Measurements from ENCODE around the gene OPA1.

OPA1 gene, protein sequence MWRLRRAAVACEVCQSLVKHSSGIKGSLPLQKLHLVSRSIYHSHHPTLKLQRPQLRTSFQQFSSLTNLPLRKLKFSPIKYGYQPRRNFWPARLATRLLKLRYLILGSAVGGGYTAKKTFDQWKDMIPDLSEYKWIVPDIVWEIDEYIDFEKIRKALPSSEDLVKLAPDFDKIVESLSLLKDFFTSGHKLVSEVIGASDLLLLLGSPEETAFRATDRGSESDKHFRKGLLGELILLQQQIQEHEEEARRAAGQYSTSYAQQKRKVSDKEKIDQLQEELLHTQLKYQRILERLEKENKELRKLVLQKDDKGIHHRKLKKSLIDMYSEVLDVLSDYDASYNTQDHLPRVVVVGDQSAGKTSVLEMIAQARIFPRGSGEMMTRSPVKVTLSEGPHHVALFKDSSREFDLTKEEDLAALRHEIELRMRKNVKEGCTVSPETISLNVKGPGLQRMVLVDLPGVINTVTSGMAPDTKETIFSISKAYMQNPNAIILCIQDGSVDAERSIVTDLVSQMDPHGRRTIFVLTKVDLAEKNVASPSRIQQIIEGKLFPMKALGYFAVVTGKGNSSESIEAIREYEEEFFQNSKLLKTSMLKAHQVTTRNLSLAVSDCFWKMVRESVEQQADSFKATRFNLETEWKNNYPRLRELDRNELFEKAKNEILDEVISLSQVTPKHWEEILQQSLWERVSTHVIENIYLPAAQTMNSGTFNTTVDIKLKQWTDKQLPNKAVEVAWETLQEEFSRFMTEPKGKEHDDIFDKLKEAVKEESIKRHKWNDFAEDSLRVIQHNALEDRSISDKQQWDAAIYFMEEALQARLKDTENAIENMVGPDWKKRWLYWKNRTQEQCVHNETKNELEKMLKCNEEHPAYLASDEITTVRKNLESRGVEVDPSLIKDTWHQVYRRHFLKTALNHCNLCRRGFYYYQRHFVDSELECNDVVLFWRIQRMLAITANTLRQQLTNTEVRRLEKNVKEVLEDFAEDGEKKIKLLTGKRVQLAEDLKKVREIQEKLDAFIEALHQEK

DNA sequence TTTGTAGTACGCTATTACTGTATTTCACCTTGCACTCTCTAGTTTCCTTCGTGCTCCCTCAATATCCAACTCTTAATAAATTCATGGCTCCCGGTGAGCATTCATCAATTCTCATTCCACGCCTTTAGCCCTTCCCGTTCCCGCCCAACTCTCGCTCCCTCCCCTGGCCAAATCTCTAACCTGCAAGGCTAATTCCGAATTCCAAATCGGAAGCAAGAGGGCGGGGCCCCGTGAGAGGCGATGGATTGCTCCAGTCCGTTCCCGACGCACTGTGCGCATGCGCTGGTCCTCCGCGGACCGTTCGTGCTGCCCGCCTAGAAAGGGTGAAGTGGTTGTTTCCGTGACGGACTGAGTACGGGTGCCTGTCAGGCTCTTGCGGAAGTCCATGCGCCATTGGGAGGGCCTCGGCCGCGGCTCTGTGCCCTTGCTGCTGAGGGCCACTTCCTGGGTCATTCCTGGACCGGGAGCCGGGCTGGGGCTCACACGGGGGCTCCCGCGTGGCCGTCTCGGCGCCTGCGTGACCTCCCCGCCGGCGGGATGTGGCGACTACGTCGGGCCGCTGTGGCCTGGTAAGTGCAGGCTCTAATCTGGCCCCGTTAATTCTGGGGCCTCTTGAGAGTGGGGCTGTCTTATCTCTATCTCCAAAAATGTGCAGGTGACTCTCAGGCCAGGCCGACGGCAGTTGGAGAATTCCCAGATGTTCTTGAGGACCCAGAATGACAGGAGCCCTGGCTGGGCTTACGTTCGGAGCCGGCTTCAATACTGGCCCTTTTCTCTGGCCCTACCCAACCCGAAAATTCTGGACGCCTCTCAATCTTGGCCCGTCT lies at the start of gene OPA1:
Gene OPA1 (plus strand): TSS at position 368 of the 827 bp plus-strand sequence. CDS start 170 bp downstream, at position 538.
- peak; percentile 99 for DNase-seq

DNA sequence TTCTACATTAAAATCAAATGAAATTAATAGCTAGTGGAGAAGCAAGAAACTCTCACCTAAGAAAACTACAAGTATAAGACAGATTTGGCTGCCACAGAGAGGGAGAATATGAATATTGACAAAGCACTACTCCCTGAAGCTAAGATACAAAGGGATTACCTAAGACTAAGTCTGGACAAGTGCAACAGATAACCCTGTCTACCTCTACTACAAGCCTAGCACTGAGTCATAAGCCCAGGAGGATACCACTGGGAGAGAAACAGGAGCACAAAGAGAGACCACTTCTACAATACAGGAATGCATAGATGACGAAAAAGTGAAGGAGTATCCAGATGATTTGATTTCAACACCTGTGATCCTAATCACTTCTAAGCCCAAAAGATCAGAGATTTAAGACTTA lies 48.7 kb upstream of the OPA1 start:
- DNase-seq = no peak

DNA sequence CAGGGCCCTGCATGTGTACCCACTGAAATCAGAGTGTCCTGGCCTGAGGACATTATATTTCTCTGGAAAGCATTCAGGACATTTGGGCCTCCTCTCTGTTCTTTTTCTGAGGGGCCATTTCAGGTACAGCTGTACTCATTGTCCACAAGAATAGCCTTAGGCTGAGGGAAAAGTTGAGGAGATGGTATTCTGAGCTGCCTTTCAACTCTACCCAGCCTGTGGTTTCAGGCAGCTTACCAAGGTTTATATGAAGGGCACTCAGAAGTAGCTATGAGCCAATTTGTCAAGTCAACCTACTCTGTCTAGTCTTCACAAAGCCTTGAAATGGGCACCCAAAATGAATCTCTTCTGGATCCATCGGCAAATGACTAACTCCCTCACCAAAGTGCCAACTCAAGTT lies 47.7 kb upstream of the OPA1 start:
- no peak for DNase-seq

- DNase-seq = no peak
Observed at GRCh38 chr3:193546129-193546528, 46.9 kb upstream of the OPA1 start.

DNA sequence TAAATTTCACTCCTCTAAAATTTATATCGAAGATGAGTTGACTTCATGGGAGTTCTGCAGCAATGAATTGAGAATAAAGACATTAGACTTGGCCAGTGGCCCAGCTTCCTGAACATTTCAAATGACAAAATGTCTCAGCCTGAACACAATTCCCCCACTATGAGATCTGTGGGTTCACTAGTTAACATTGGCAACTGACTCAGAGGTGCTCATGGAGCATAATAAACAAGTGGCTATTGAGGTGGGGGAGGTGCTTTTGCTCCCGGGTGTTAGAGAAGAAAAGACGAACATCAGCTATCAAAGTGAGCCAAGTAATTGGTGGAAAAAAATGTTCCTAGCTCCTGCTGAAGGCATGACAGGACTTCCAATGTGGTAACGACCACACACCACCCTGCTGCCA lies 44.6 kb upstream of the OPA1 start:
- no peak for DNase-seq

DNA sequence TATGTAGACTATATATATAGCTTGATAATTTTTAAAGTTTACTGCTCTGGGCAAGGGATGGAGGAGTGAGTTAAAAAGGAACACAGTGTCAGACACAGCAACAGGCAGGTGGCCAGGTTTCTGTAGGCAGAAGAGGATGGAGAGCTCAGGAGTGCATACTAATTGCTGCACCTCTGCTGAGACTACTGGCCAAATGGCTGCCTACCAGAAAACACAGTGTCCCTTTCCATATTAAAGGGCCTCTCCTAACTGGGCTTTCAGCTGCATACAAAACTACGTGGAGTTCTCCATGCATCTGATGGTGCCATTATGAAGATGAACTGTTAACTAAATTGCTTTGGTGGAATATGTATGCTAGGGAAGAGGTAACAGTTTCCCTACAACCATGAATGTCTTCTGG lies 40.1 kb upstream of the OPA1 start:
- DNase-seq = no peak

DNA sequence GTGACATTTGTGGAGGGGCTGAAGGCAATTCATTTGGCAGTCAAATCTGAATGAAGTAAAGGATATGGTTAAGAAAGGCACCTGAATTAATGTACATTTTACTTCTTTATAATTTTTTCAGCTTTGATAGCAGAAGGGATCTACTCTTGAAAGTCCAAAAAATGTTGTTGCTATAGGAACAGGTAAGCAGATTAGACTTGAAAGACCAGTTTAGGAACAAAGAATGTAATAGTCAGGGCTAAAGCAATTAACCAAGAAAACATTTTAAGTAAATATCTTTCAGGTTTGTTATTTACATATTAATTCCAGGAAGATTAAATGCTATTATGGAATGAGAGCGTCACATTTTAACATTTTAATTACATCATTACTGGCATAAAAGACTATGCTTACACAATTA lies 39.4 kb upstream of the OPA1 start:
- DNase-seq = no peak

DNA sequence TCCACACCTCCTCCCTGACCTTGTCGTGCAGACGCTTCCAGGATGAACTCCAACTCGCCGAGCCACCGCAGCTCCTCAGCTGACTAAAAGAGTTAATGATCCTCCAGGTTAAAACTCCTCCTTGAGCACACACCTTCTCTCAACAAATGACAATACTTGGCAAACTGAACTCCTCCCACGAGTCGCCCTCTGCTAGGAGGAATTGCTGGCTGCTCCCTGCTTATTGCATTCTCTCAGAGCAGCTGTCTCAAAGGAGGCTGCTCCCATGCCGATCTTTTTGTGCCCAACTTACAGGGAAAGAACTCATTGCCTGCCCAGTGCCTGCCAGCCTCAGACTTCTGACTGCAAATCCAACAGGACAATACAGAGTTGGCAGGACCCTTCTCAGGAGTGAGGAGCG lies 38.2 kb upstream of the OPA1 start, which contains the start of gene ATP13A4:
Gene ATP13A4 (minus strand): TSS at position 85 of the 400 bp plus-strand sequence. CDS start 96 bp downstream, outside the sequence.
- no peak for DNase-seq

DNA sequence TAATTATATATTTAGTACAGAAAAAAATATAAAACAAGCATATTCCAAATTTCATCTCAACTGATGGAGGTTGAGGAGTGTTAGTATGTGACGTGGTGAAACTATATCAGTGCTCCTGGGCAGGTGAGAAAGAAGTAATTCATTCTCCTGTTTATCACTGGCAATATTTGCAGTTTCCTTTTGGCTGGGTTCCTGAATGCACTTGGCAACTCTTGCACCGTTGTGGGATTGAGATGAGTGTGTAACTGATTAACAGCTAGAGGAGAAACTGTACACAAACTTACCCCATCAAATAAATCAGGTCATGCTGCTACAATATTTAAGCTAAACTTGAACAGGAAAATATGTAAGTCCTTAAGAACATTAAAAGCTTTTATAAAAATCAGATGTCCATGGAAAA lies 36.2 kb upstream of the OPA1 start:
- DNase-seq = no peak

- DNase-seq = no peak
Observed at GRCh38 chr3:193559100-193559499, 33.9 kb upstream of the OPA1 start.

DNA sequence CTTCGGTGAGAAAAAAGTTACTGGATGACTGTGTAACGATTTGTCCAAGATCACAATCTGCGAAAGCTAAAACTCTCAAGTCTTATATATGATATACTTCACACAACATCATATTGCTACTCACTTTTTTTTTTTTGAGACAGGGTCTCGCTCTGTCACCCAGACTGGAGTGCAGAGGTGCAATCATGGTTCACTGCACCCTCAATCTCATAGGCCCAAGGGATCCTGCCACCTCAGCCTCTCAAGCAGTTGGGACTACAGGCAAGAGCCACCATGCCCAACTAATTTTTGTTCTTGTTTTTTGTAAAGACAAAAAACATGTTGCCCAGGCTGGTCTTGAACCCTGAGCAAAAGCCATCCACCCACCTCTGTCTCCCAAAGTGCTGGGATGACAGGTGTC lies 32.9 kb upstream of the OPA1 start:
- no peak for DNase-seq

DNA sequence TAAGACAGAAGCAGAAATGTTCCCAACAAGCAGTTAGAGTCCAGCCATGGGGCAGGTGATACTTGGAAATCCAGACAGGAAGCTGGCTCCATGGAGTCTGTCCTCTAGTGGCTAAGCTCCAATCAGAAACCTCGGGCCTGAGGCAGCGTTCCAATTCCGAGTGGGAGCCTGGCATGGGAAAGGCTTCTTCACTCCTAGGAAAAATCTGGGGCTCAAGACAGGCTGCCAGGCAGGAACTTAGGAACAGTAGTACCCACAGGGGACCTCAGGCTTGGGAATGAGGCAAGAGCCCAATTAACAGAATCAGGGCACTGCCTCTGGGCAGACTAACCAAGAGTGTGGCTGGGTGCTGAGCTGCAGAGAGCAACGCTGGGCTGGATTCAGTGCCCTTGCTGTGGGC lies 32.1 kb upstream of the OPA1 start:
- DNase-seq = no peak

DNA sequence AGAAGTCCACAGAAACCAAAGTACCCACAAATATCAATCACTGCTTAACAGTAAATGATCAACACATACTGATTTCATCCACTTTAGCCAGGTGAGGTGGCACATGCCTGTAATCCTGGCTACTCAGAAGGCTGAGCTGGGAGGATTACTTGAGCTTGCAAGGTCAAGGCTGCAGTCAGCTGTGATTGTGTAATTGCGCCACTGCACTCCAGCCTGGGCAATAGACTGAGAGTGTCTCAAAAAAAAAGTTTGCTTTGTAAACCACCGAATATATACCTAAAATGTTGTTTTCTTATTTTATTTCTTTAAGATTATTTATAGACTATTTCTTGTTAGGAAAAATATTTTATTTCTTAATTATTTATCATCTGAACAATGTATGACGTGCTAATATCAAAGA lies 29.6 kb upstream of the OPA1 start:
- no peak for DNase-seq

DNA sequence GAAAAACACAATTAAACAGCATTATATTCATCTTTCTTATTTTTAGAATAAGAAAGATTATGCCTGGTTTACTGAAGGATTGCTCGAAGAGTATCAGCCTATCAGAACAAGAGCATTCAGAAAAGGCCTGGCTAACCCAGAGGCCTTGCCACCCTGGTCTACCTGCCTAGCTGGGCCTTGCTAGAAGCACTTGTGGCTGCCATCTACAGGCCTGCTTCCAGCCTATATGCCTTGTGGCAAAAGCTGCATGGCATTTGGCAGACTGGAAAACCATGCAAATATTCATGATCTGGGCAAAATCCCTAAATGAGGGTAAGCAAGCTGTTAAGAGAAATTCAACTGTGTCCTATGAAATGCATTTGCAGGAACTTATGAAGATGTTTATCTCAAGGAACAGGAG lies 29.0 kb upstream of the OPA1 start:
- DNase-seq = peak; percentile 18

DNA sequence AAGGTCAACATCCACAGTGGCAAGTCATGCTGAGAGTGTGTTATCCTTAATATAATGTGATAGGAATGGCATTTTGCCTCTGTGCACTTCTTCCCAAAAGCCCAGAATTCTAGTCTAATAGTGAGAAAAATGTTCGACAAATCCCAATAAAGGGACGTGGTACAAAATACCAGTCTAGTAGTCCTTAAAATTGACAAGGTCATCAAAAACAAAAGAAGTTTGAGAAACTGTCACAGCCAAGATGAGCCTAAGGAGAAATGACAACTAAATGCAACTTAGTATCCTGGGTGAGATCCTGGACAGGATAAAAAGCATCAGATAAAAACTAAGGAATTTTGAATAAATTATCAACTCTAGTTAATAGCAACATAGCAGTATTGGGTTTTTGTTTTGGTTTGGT lies 23.9 kb upstream of the OPA1 start:
- DNase-seq = no peak

- peak; percentile 88 for DNase-seq
Observed at GRCh38 chr3:193572426-193572908, 20.5 kb upstream of the OPA1 start.

- DNase-seq = no peak
Observed at GRCh38 chr3:193573403-193574191, 19.4 kb upstream of the OPA1 start.

DNA sequence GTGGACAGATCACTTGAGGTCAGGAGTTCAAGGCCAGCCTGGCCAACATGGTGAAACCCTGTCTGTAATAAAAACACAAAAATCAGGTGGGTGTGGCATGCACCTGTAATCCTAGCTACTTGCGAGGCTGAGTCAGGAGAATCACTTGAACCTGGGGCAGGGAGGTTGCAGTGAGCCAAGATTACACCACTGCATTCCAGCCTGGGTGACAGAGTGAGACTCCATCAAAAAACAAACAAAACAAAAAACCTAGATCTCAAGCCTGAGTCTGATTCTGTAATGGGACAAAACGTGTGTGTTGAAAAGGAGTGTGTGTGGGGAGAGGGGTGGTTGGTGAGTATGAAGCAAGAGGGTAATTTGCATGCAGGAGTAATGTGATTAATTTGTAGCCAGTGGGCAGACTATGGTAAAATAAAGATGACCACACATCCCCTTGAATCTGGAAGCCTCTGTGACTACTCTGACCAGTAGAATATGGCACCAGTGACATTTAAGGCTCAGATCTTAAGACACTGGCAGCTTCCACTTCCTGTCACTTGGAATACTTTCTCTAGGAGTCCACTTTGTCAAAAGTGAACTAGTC lies 18.4 kb upstream of the OPA1 start:
- DNase-seq = no peak

GRCh38 chr3:193585530-193585929 lies 7.5 kb upstream of the OPA1 start:
- DNase-seq = no peak

- DNase-seq = no peak
Observed at GRCh38 chr3:193586526-193586925, 6.5 kb upstream of the OPA1 start.

GRCh38 chr3:193589129-193589528 lies 3.9 kb upstream of the OPA1 start:
- peak; percentile 51 for DNase-seq

Data from hematopoietic multipotent progenitor cell treated with erythropoietin and hydrocortisone succinate and interleukin-3 and kit ligand, for 6 days (in vitro differentiated cells).